GM12878 (cell line): ENCODE measurements around the gene KPNA4. TPM values are rescaled to one million over a fixed set of nuclear protein-coding genes. Genes with fewer than 3 reads are reported as not detected.

Source experiments
- ATAC-seq: fragments of 200-7000 bp; cut with Tn5 transposase; 3 replicates; pipeline ENCODE4 v1.9.1; 2020; ENCODE audit warnings: mild to moderate bottlenecking, moderate library complexity
- BruUV-seq: library from RNA; stranded (reverse); fragments of 400-500 nt; replicated peaks from 2 replicates; lab custom pipeline; 2021; lab: Mats Ljungman, UMichigan
- CTCF ChIA-PET: fragments of 300-600 bp; sonication (Branson Sonifier 250); formaldehyde crosslinking; extraction: SDS; loops from one replicate; lab custom pipeline; 2021; ENCODE audit warnings: inconsistent platforms; lab: Yijun Ruan, JAX
- POLR2A ChIA-PET: fragments of 350-600 bp; formaldehyde crosslinking; extraction: SDS; loops from one replicate; lab custom pipeline; 2021; ENCODE audit warnings: inconsistent platforms; lab: Charles Lee
- RAD21 ChIA-PET: fragments of 300-600 bp; sonication (Branson Sonifier 250); formaldehyde crosslinking; loops from one replicate; lab custom pipeline; 2023; ENCODE audit warnings: antibody characterized with exemption; ENCODE audit not compliant: unreplicated experiment; lab: Charles Lee
- SMC1A ChIA-PET: fragments of 300-600 bp; sonication (Branson Sonifier 250); formaldehyde crosslinking; loops from one replicate; lab custom pipeline; 2023; ENCODE audit not compliant: unreplicated experiment, uncharacterized antibody; lab: Charles Lee
- DNase-seq: peaks from one replicate; pipeline ENCODE4 v3.0.0-alpha.2; 2011; ENCODE audit warnings: low read depth, low spot score
- FAIRE-seq: peaks from 3 replicates; lab custom pipeline; 2011; peaks lifted over from hg19 to GRCh38; lab: Jason Lieb, UNC
- H2AFZ ChIP-seq: 2 replicates; pipeline ENCODE4 v1.6.0; 2011; ENCODE audit warnings: low read depth, low read length, control low read depth; ENCODE audit not compliant: control insufficient read depth
- H3K27ac ChIP-seq: 2 replicates; pipeline ENCODE4 v1.5.1; 2011; ENCODE audit warnings: control low read depth; ENCODE audit not compliant: control insufficient read depth, insufficient read depth
- H3K27me3 ChIP-seq, 2 experiments: replicated peaks in 1 of 2; 2 replicates each; pipeline versions ENCODE4 v1.6.0 to v1.6.1; 2011; ENCODE audit warnings: low read length in 1 of 2; ENCODE audit not compliant: control insufficient read depth in 2 of 2, insufficient read depth in 2 of 2
- H3K36me3 ChIP-seq, 2 experiments: 2 replicates each; pipeline ENCODE4 v1.5.1; 2011; ENCODE audit warnings: low read length in 1 of 2; ENCODE audit not compliant: control insufficient read depth in 2 of 2, insufficient read depth in 2 of 2
- H3K4me1 ChIP-seq: 2 replicates; pipeline ENCODE4 v1.6.1; 2011; ENCODE audit warnings: mild to moderate bottlenecking, low read length, moderate library complexity, mixed read lengths; ENCODE audit not compliant: control insufficient read depth, insufficient read depth
- H3K4me2 ChIP-seq: 2 replicates; pipeline ENCODE4 v1.6.0; 2011; ENCODE audit warnings: control low read depth; ENCODE audit not compliant: control insufficient read depth, insufficient read depth
- H3K4me3 ChIP-seq: fragments of 200-600 bp; sonication (generic); 2 replicates; pipeline ENCODE4 v1.5.1; 2016
- H3K79me2 ChIP-seq: 2 replicates; pipeline ENCODE4 v1.6.0; 2011; ENCODE audit warnings: low read length; ENCODE audit not compliant: control insufficient read depth, insufficient read depth
- H3K9ac ChIP-seq: 2 replicates; pipeline ENCODE4 v1.8.0; 2011; ENCODE audit warnings: low read length, control low read depth, mixed read lengths; ENCODE audit not compliant: control insufficient read depth, insufficient read depth
- H3K9me3 ChIP-seq: replicated peaks from 3 replicates; pipeline ENCODE4 v1.5.1; 2011; ENCODE audit warnings: mild to moderate bottlenecking, low read length; ENCODE audit not compliant: control insufficient read depth, insufficient read depth
- H4K20me1 ChIP-seq: 2 replicates; pipeline ENCODE4 v1.6.0; 2011; ENCODE audit not compliant: control insufficient read depth, insufficient read depth
- BCLAF1 ChIP-seq: fragments of 450-650 bp; IDR thresholded peaks from 2 replicates; pipeline ENCODE4 v1.6.1; 2017; ENCODE audit warnings: antibody characterized with exemption, mild to moderate bottlenecking, moderate library complexity
- KAT2A ChIP-seq: conservative IDR thresholded peaks from 2 replicates; pipeline ENCODE4 v1.6.1; 2011; ENCODE audit warnings: low read depth, low read length; ENCODE audit not compliant: control insufficient read depth
- NRF1 ChIP-seq: conservative IDR thresholded peaks from 2 replicates; pipeline ENCODE4 v1.6.1; 2011; ENCODE audit warnings: mild to moderate bottlenecking, low read depth, low read length, improper control_type of control experiment
- RUNX3 ChIP-seq: IDR thresholded peaks from 2 replicates; pipeline ENCODE4 v1.6.1; 2012; ENCODE audit warnings: low read length, inconsistent platforms
- STAT3 ChIP-seq: IDR thresholded peaks from 2 replicates; pipeline ENCODE4 v1.6.1; 2011; ENCODE audit warnings: low read depth, low read length, improper control_type of control experiment
- WGBS: methylation state at CpG from one replicate; pipeline ENCODE4 v1.1.6; 2016; ENCODE audit warnings: low lambda C conversion rate; ENCODE audit not compliant: insufficient replicate concordance, insufficient coverage; ENCODE audit errors: missing lambda C conversion rate; 5-methylcytosine and 5-hydroxymethylcytosine counted together
- in situ Hi-C: fragments of 300-500 bp; cut with MboI; formaldehyde crosslinking; loops from 9 replicates; pipeline ENCODE4 v1.14.3; 2018; ENCODE audit warnings: mixed read lengths
- intact Hi-C: fragments of 100-400 bp; cut with micrococcal nuclease; formaldehyde crosslinking; loops from one replicate; pipeline ENCODE4 v1.14.2; 2022; ENCODE audit not compliant: unreplicated experiment
- polyA plus RNA-seq, 11 experiments: library from polyadenylated mRNA; depleted of rRNA in 4 of 11; unstranded in 6 of 11; stranded (reverse) in 5 of 11; fragments of >200 nt; fragmentation: Nextera tagmentation in 4 of 11; fragmentation: Illumina TruSeq in 1 of 11; extraction: Ambion mirVana in 4 of 11; extraction: Trizol in 1 of 11; gene quantifications; 1 replicate in 1 of 11; 2 replicates in 10 of 11; pipeline versions ENCODE4 v1.2.1 to v1.2.3, GENCODE V29; 2011 to 2016; ENCODE audit warnings: inconsistent platforms in 2 of 11, missing spikeins in 2 of 11, low read depth in 1 of 11
- total RNA-seq, 4 experiments: library from RNA; depleted of rRNA in 3 of 4; stranded (reverse); fragments of >200 nt in 3 of 4; fragmentation: Illumina TruSeq in 1 of 4; extraction: Trizol in 1 of 4; gene quantifications; 2 replicates each; pipeline versions ENCODE4 v1.2.1 to v1.2.3, GENCODE V29; 2013 to 2021

The KPNA4 gene
- total and polyA plus RNA-seq, 10 of the 15 experiments (the other 5 are each of a cell fraction or from before 2014, with no cell fraction given): 9.9 to 40.6 (median 18.1) TPM

GRCh38 chr3:160473221-160473620, 92.2 kb downstream of the KPNA4 start:
- no peak for DNase-seq
- Histone ChIP-seq H3K4me2 (no peak overlapping the region), H3K9me3 (peaks cover 11% of the 10 kb centered on the region), H3K36me3 (no peaks in the 10 kb centered on the region), H3K4me3 (no peak overlapping the region), H3K9ac (no peak overlapping the region)
- FAIRE-seq: no peak
- SMC1A ChIA-PET: interaction anchor here (1.0 to 1.2 kb wide), 2 partner anchors 18 to 79 kb away, joined by 3 to 4 read pairs; no protein-coding TSS in a partner anchor
- BruUV-seq: no TSS peak
- TF ChIP-seq KAT2A (no peak), BCLAF1 (no peak)
- TF ChIP-seq, all 136 proteins: peak for 0
- ChIA-PET POLR2A (no interaction called here), CTCF (no interaction called here), RAD21 (interaction anchor here (1.1 kb wide), 1 partner anchor 15 kb away, joined by 3 read pairs; no protein-coding TSS in a partner anchor)
- in situ Hi-C loops (no loop called here), intact Hi-C loops (no loop called here)
- Histone ChIP-seq H4K20me1 (no peaks in the 10 kb centered on the region), H2AFZ (no peak overlapping the region), H3K27ac (no peak overlapping the region), H3K79me2 (no peaks in the 10 kb centered on the region), H3K4me1 (no peaks in the 10 kb centered on the region; the same call in 1 of the 2 replicates), H3K27me3 (no peaks in the 10 kb centered on the region)
- WGBS: 0% methylated on average over 1 of the region's 1 CpG
- no peak for ATAC-seq

- Histone ChIP-seq H3K4me3 (no peak overlapping the region), H3K4me2 (no peak overlapping the region), H4K20me1 (no peaks in the 10 kb centered on the region), H2AFZ (no peak overlapping the region), H3K36me3 (no peaks in the 10 kb centered on the region), H3K9me3 (peaks cover 11% of the 10 kb centered on the region), H3K27ac (no peak overlapping the region), H3K9ac (no peak overlapping the region), H3K4me1 (no peaks in the 10 kb centered on the region; the same call in 1 of the 2 replicates), H3K79me2 (no peaks in the 10 kb centered on the region), H3K27me3 (no peaks in the 10 kb centered on the region)
- ChIA-PET SMC1A (interaction anchor here (0.7 to 1.2 kb wide), 2 partner anchors 10 to 78 kb away, joined by 3 read pairs; no protein-coding TSS in a partner anchor), CTCF (no interaction called here), RAD21 (no interaction called here), POLR2A (no interaction called here)
- BruUV-seq: no TSS peak
- intact Hi-C loops: no loop called here
- no peak for DNase-seq
- 12% methylated on average over 2 of the region's 2 CpGs for WGBS
- FAIRE-seq: no peak
- in situ Hi-C loops: no loop called here
- TF ChIP-seq RUNX3 (peak; percentile 73), NRF1 (no peak), STAT3 (no peak)
- ATAC-seq: peak; percentile 88
Observed at GRCh38 chr3:160472344-160472743, 93.0 kb downstream of the KPNA4 start.
